ENCODE data around the gene CBX1.
A peak's percentile ranks its signal among the peaks of the same experiment; 100 is the strongest.

The CBX1 gene

GRCh38 chr17:48101012-48101720 is at the start of gene CBX1:
Gene CBX1 (minus strand): TSS chr17:48101478. CDS start chr17:48077004, 24,474 bp downstream.
- DNase-seq (ENCODE audit: low read depth), result peak; percentile 88

- no peak for DNase-seq (ENCODE audit: low read depth)
These were observed 49.3 kb upstream of the CBX1 start for GRCh38 chr17:48150597-48151001.

- no peak for DNase-seq (ENCODE audit: low read depth)
These were observed 48.6 kb upstream of the CBX1 start for GRCh38 chr17:48149787-48150463.

- no peak for DNase-seq (ENCODE audit: low read depth)
These were observed 47.8 kb upstream of the CBX1 start for GRCh38 chr17:48148854-48149786.

GRCh38 chr17:48148029-48148770 is 46.9 kb upstream of the CBX1 start:
- DNase-seq (ENCODE audit: low read depth), result no peak

- no peak for DNase-seq (ENCODE audit: low read depth)
These were observed 43.9 kb upstream of the CBX1 start for GRCh38 chr17:48144976-48145798.

- no peak for DNase-seq (ENCODE audit: low read depth)
These were observed 43.0 kb upstream of the CBX1 start for GRCh38 chr17:48144231-48144630.

GRCh38 chr17:48143629-48144028 is 42.4 kb upstream of the CBX1 start:
- DNase-seq (ENCODE audit: low read depth), result no peak

GRCh38 chr17:48139944-48140343 is 38.7 kb upstream of the CBX1 start:
- no peak for DNase-seq (ENCODE audit: low read depth)

- no peak for DNase-seq (ENCODE audit: low read depth)
These were observed 36.4 kb upstream of the CBX1 start for GRCh38 chr17:48137656-48138055.

GRCh38 chr17:48134912-48135480 is 33.7 kb upstream of the CBX1 start:
- no peak for DNase-seq (ENCODE audit: low read depth)

- DNase-seq (ENCODE audit: low read depth), result no peak
These were observed 31.1 kb upstream of the CBX1 start for GRCh38 chr17:48132385-48132784.

- DNase-seq (ENCODE audit: low read depth), result no peak
These were observed 30.0 kb upstream of the CBX1 start for GRCh38 chr17:48131216-48131824.

GRCh38 chr17:48129981-48130380 is 28.7 kb upstream of the CBX1 start:
- no peak for DNase-seq (ENCODE audit: low read depth)

GRCh38 chr17:48128400-48128799 is 27.1 kb upstream of the CBX1 start:
- no peak for DNase-seq (ENCODE audit: low read depth)

- no peak for DNase-seq (ENCODE audit: low read depth)
These were observed 26.2 kb upstream of the CBX1 start for GRCh38 chr17:48127371-48128051.

- no peak for DNase-seq (ENCODE audit: low read depth)
These were observed 25.2 kb upstream of the CBX1 start for GRCh38 chr17:48126532-48126850.

GRCh38 chr17:48125829-48126531 is 24.7 kb upstream of the CBX1 start:
- no peak for DNase-seq (ENCODE audit: low read depth)

- DNase-seq (ENCODE audit: low read depth), result no peak
These were observed 22.6 kb upstream of the CBX1 start for GRCh38 chr17:48123776-48124388.

Measured in stimulated activated CD8-positive, alpha-beta memory T cell treated with anti-CD3 and anti-CD28 coated beads, Interleukin-15, amount 100 ng/mL, for 24 hours (primary cell).